ENCODE results near the gene MED12. TPM values are rescaled to one million over a fixed set of nuclear protein-coding genes. Genes with fewer than 3 reads are reported as not detected.

Gene MED12
- total and polyA plus RNA-seq, 8 donors: 37.0 to 67.4 (median 60.3) TPM

- peak overlapping the region in 1 of 2 donors; percentile 57 for H3K27ac ChIP-seq
- H3K27me3 ChIP-seq: no peaks in the 10 kb centered on the region
- peak overlapping the region; percentile 40 to 56 for H3K4me3 ChIP-seq
- DNase-seq: peak in 1 of 4 donors; percentile 50
- intact Hi-C loops (cut with DNase I): no loop called here
- ATAC-seq: peak; percentile 79
- no peaks in the 10 kb centered on the region for H3K36me3 ChIP-seq
- no peak for TF ChIP-seq CTCF (IDR thresholded peaks at IDR 0.05)
- peaks cover 0 to 23% of the 10 kb centered on the region in 2 donors for H3K4me1 ChIP-seq
- H3K9me3 ChIP-seq: no peaks in the 10 kb centered on the region
Observed at GRCh38 chrX:71095981-71096759, 22.2 kb upstream of the MED12 start.

DNA sequence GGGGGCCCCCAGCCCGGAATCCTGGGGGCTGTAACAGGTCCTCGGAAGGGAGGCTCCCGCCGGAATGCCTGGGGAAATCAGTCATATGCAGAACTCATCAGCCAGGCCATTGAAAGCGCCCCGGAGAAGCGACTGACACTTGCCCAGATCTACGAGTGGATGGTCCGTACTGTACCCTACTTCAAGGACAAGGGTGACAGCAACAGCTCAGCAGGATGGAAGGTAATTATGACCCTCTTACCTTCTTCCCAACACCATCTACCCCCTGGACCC is 21.7 kb upstream of the MED12 start:
- intact Hi-C loops (cut with DNase I): no loop called here
- Histone ChIP-seq H3K4me1 (peaks cover 0 to 23% of the 10 kb centered on the region in 2 donors), H3K4me3 (peak overlapping the region; percentile 40 to 56), H3K36me3 (peaks cover 0 to 5% of the 10 kb centered on the region in 2 donors), H3K27ac (no peak overlapping the region), H3K27me3 (no peaks in the 10 kb centered on the region), H3K9me3 (no peaks in the 10 kb centered on the region)
- no peak for TF ChIP-seq CTCF (IDR thresholded peaks at IDR 0.05)
- ATAC-seq (no peak), DNase-seq (peak in 1 of 4 donors; percentile 61)

GRCh38 chrX:71098302-71098701 is 20.1 kb upstream of the MED12 start:
- Histone ChIP-seq H3K27me3 (no peaks in the 10 kb centered on the region), H3K36me3 (peaks cover 0 to 7% of the 10 kb centered on the region in 2 donors), H3K4me1 (peaks cover 0 to 32% of the 10 kb centered on the region in 2 donors), H3K4me3 (no peak overlapping the region), H3K9me3 (no peaks in the 10 kb centered on the region), H3K27ac (no peak overlapping the region)
- peak; percentile 20 for ATAC-seq
- peak; percentile 15 to 63 for TF ChIP-seq CTCF (IDR thresholded peaks at IDR 0.05)
- DNase-seq: peak in 2 of 4 donors; percentile 55 to 75
- intact Hi-C loops (cut with DNase I): no loop called here

- intact Hi-C loops (cut with DNase I): no loop called here
Observed at GRCh38 chrX:71098951-71099506, 19.4 kb upstream of the MED12 start.

More at GRCh38 chrX:71098951-71099506, 19.4 kb upstream of the MED12 start:
- DNase-seq: no peak
- Histone ChIP-seq H3K27me3 (no peaks in the 10 kb centered on the region), H3K4me3 (no peak overlapping the region), H3K4me1 (peaks cover 3 to 39% of the 10 kb centered on the region in 2 donors), H3K27ac (no peak overlapping the region), H3K36me3 (peaks cover 0 to 7% of the 10 kb centered on the region in 2 donors), H3K9me3 (no peaks in the 10 kb centered on the region)
- ATAC-seq: no peak
- TF ChIP-seq CTCF (IDR thresholded peaks at IDR 0.05): no peak
